SKM-1 treated with dmso at 0.1 percent for 144 hours (cell line): ENCODE results near the gene NOB1.
A peak's percentile ranks its signal among the peaks of the same experiment; 100 is the strongest.
"Not testable (repeated sequence)": the region's sequence is repeated elsewhere in the genome, so short reads cannot be mapped to it uniquely, and the experiment has no call there.

Experiments
- DNase-seq: peaks from one replicate; lab custom pipeline; 2025; ENCODE audit not compliant: unreplicated experiment; lab: John Stamatoyannopoulos, UW

Gene NOB1

GRCh38 chr16:69761983-69762813, 7.5 kb upstream of the NOB1 start, which contains the start of gene WWP2:
Gene WWP2 (plus strand): TSS chr16:69762332. CDS start chr16:69787011, 24,679 bp downstream.
- DNase-seq: peak; percentile 70

DNA sequence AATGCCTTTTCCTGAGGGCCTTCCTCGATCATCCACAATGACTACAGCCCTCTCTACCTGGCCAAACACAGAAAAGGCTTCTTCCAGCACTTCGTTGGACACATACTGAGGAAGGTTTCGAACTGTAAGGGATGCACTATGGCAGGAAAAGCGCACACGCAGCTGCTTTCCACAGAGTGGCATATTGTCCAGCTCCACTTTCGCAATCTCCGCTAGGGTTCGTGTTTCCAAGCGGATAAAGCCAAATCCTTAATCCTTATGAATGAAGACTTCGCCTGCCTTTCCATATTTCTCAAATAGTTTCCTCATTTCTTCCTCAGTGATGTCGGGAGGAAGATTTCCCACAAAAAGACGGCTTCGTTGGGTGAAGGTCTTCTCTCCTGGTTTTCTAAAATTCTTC, 2.6 kb upstream of the NOB1 start:
- not testable (repeated sequence) for DNase-seq

DNA sequence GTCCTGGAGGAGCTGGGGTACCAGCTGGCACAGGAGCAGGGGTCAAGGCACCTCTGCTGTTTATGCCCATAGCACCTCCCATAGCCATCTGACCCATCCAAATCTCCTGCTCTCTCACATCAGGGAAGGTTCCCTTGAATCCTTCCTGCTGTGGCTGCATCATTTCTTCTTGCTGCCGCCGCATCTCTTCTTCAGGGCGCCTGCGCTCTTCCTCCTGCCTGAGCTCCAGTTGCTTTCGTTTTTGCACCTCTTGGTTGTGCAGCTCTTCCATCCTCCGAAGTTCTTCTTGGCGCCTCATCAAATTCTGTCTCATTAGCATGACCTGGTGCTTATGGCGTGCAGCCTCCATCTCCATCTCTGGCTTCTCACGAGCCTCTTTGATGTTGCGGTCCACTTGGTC, 2.0 kb upstream of the NOB1 start:
- DNase-seq: no peak

DNA sequence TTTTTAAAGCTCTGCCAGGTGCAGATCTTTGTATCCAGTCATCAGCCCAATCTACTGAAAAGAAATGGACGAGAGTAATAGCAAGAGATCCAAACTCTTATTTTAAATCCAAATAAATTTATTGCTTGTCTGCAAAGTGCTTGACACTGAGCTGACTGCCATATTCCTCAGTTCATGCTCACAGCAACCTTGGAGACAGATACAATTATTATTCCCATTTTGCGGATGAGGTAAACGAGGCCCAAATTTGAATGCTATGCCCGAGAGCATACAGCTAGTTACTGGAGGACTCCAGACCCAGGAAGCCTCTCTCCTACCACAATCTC, 620 bp downstream of the NOB1 start:
- DNase-seq: no peak

GRCh38 chr16:69748694-69749345, 5.9 kb downstream of the NOB1 start:
- DNase-seq: no peak

- DNase-seq: no peak
These were observed 7.6 kb downstream of the NOB1 start for GRCh38 chr16:69747115-69747514.

DNA sequence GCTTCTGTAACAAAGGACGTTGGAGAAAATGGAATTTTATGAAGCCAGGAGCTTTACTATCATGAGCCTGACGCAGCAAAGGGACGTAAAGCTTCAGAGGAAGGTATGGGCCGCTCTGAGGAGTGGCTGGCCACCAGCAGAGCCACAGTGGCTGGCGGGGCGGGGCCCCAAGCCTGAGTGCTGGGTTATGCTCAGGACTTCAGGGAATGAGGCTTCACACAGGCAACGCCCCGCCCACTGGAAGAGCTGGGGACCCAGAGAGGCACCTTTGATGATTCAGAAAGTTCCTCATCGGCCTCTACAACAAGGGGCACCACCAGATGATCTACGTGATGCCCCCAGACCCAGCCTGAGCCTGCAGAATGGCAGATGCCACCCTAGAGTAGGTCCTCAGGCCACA, 8.8 kb downstream of the NOB1 start:
- no peak for DNase-seq

- DNase-seq: no peak
These were observed 9.5 kb downstream of the NOB1 start for GRCh38 chr16:69745232-69745612.

- no peak for DNase-seq
These were observed 10.1 kb downstream of the NOB1 start for GRCh38 chr16:69744363-69745231.

DNA sequence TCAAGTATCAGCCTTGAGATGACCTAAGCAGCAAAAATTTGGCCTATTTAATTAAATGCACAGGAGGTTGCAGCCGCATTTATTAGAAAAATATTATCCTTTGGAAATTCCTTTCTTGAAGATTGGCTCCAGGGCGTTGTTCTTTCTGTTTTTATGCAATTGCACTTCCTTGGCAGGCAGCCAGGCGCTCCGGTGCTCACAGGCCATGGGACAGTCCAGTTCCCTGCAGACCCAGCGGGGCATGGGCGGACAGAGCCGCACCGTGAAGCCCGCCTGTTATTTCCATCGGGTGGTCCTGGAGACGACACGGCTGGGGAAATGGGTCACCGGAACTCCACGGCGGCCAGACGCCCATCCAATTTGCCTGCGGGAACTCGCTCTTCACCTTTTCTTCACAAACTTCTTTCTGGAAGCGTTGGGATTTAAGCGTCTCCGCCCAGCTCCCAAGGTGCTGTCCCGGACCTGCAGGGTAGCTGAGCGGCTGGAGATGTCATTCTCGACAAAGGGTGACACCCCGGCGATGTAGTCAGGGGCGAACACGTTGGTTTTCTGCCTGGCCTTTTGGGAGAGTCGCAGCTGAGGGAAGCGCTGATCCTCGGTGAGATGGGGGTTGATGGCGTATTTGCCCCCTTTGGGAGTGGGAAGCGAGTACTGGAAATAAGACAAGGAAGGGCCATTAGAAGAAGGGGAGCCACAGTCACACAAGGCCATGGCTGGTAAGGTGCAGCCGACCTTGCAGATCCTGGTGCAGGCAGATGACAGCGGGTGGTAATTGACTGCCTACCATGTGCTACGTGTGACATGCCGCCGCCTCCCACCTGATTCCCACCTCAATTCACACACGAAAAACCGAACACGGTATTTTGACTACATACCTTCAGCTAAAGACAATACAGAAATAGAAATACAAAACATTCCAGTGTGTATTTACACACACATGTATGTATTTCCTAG, 12.5 kb downstream of the NOB1 start:
- DNase-seq: no peak

GRCh38 chr16:69741519-69741918, 13.2 kb downstream of the NOB1 start:
- DNase-seq: no peak

- no peak for DNase-seq
These were observed 22.6 kb downstream of the NOB1 start for GRCh38 chr16:69732101-69732500.

DNA sequence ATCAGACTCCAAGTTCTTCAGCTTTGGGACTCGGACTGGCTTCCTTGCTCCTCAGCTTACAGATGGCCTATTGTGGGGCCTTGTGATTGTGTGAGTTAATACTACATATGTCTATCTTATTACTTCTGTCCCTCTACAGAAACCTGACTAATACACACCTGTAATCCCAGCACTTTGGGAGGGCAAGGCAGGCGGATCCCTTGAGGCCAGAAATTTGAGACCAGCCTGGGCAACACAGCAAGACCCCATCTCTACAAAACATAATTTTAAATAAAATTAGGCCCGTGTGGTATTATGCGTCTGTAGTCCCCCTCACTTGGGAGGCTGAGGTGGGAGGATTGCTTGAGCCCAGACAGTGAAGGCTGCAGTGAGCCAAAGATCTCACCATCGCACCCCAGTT, 23.4 kb downstream of the NOB1 start:
- not testable (repeated sequence) for DNase-seq

- not testable (repeated sequence) for DNase-seq
These were observed 25.7 kb downstream of the NOB1 start for GRCh38 chr16:69729030-69729429.

- no peak for DNase-seq
These were observed 26.8 kb downstream of the NOB1 start for GRCh38 chr16:69727916-69728270.

DNA sequence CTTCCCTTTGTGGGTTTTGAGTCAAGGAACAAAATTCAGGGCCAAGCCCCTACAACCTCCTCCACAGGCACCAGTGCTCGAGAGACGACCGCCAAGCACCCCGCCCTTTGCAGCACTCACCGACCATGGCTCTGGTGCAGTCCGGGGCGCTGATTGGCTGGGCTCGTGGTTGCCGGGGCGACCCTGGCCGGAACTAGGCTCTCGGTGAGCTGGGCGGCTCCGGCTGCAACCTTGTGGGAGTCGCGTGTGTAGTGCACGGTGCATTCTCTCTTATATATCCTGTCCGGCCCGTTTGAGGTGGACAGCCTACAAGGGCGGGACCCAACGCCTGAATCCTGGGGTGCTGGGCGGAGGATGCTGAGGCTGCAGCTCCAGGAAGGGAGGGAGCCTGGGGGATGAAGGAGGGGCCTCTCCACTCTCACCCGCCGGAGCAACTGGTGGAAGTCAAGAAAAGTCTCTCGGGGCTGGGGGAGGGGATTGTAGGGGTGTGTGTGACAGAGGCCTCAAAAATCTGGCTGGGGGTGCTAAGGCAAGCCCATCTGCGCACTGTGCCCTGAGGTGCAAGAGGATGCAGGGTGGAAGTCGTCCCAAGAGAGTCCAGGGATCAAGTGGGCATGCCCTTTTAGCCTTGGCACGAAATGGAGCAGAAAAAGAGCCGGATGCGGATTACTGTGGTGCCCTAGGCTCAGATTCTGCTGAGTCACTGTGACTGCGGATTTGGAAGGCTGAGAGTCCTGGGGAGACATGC, 28.2 kb downstream of the NOB1 start, which contains the start of gene NQO1:
NQO1 (minus strand) TSS at position 248 of the 748 bp plus-strand sequence; CDS start at position 127, 121 bp downstream.
- DNase-seq: peak; percentile 82

GRCh38 chr16:69725480-69726312, 29.0 kb downstream of the NOB1 start:
- no peak for DNase-seq

GRCh38 chr16:69724981-69725479, 29.7 kb downstream of the NOB1 start:
- no peak for DNase-seq

- DNase-seq: no peak
These were observed 30.3 kb downstream of the NOB1 start for GRCh38 chr16:69724414-69724873.
